PC-3 (cell line): ENCODE measurements around the gene KDM4C.

Experiments
- CTCF ChIP-seq: fragments of 300-600 bp; sonication (generic); conservative IDR thresholded peaks from 2 replicates; pipeline ENCODE4 v1.5.1; 2017; ENCODE audit warnings: antibody characterized with exemption, low read depth, mild to moderate bottlenecking, low read length
- EZH2 ChIP-seq: fragments of 300-600 bp; sonication (generic); IDR thresholded peaks from one replicate; pipeline ENCODE4 v1.6.1; 2017; ENCODE audit warnings: antibody characterized with exemption, mild to moderate bottlenecking, low read length; ENCODE audit not compliant: unreplicated experiment
- EZH2phosphoT487 ChIP-seq: fragments of 300-600 bp; sonication (generic); IDR thresholded peaks from 2 replicates; pipeline ENCODE4 v1.6.1; 2018; ENCODE audit warnings: mild to moderate bottlenecking, antibody characterized with exemption, low read length, borderline replicate concordance

- TF ChIP-seq CTCF = no peak
- no peak for TF ChIP-seq EZH2
- TF ChIP-seq EZH2phosphoT487 = no peak
Observed at GRCh38 chr9:6897898-6898302, 140.1 kb downstream of the KDM4C start.
